NOMO-1 treated with dmso at 0.1 percent for 144 hours (cell line): Measurements from ENCODE around the gene WDR41.
"Not testable (repeated sequence)": the region's sequence is repeated elsewhere in the genome, so short reads cannot be mapped to it uniquely, and the experiment has no call there.

ENCODE experiments used
- DNase-seq: peaks from one replicate; lab custom pipeline; 2025; ENCODE audit not compliant: unreplicated experiment; lab: John Stamatoyannopoulos, UW

Gene WDR41, protein sequence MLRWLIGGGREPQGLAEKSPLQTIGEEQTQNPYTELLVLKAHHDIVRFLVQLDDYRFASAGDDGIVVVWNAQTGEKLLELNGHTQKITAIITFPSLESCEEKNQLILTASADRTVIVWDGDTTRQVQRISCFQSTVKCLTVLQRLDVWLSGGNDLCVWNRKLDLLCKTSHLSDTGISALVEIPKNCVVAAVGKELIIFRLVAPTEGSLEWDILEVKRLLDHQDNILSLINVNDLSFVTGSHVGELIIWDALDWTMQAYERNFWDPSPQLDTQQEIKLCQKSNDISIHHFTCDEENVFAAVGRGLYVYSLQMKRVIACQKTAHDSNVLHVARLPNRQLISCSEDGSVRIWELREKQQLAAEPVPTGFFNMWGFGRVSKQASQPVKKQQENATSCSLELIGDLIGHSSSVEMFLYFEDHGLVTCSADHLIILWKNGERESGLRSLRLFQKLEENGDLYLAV

DNA sequence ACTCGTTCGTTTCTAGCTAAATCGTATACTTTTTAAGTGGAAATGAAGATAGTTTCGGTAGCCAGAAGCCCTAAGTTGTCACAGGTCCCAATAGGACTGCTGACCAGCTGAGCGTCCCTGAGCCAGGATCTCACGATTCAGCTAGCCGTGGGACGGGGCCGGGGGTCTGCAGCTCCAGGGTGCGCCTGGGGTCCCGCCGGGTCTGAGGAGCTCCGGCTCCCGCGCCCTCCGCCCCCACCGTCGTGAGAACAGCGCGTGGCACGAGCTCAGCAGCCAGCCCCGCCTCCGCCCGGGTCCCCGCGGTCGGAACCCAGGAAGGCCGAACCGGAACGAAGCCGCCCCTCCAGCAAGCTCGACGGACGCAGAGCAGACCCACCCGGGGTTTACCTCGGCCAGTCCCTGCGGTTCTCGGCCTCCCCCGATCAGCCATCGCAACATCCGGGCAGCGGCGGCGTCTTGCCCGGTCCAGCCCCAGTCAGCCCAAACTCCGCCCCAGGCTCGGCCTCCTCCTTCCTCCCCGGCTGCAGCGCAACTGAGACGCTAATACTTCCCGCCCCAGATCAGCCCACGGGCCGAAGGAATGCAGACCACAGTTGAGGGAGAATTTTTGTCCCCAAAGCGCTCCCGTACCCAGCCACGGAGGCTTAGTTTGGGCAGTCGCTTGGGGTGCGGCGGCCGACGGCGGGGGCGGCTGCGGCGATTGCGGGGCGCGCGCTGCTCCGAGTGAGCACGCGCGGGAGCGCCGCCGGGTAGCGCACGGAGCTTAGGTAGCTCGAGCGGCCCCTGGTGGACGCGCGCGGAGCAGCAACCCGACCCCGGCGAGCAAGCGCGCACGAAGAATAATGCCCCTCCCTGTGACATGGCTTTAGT lies at the start of gene WDR41:
Gene WDR41 (minus strand): TSS at position 534 of the 870 bp plus-strand sequence. CDS start 96 bp downstream, at position 438.
- peak; percentile 93 for DNase-seq

DNA sequence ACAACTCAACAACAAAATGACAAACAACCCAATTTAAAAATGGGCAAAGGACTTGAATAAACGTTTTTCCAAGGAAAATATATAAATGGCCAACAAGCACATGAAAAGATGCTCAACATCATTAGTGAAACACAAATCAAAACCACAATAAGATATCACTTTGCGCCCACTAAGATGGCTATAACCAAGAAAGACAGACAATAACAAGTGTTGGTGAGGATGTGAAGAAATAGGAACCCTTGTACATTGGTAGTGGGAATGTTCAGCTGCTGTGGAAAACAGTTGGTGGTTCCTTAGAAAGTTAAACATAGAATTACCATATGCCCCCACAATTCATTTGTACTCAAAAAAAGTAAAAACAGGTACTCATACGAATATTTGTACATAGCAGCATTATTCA lies 39.2 kb upstream of the WDR41 start:
- no peak for DNase-seq

DNA sequence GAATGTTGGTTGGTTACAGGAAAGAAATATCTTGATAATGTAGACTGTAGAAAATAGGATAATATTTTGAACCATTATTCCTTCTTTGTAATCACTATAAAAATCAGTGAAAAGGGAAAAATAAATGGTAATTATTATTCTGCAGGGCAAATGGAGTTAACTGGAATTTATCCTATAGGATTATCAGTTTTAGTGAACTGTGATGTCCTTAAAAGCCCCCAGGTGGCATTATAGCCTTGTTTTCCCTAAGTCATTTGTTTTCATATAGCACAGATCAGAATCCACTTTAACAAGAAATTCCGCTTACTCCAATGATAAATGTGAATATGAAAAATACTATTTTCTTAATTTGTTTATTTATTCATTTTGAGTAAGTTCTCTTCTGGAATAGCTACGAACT lies 26.2 kb upstream of the WDR41 start:
- no peak for DNase-seq

DNA sequence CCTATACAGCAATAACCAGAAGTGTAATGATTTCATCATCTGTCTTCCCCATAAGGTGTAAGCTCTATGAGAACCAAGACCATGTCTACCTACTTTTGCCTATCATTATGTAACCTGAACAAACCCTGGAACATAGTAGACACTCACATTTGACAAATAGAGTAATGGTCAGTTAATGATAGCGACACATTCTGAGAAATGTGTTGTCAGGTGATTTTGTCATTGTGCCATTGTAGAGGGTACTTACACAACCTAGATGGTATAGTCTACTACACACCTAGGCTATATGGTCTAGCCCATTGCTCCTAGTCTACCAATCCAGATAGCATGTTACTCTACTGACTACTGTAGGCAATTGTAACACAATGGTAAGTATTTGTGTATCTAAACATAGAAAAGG lies 22.3 kb upstream of the WDR41 start:
- DNase-seq = no peak

DNA sequence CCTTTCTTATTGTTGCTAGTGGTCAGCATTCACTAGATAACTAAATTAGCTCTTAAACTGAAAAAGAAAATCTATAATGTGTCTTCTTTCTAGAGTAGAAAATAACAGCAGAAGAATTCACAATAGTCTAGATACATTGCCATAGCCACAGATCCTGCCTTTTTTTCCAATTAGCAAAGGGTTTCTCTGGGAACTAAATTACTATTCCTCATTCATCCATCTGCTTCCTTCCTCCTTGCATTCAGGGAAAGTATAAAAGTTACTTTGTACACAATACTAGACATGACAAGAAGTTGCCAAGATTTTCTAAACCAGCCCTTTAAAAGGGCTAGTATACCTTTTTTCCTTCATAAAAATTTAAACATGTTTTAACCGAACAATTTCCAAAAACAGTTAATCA lies 21.2 kb upstream of the WDR41 start:
- DNase-seq = no peak

DNA sequence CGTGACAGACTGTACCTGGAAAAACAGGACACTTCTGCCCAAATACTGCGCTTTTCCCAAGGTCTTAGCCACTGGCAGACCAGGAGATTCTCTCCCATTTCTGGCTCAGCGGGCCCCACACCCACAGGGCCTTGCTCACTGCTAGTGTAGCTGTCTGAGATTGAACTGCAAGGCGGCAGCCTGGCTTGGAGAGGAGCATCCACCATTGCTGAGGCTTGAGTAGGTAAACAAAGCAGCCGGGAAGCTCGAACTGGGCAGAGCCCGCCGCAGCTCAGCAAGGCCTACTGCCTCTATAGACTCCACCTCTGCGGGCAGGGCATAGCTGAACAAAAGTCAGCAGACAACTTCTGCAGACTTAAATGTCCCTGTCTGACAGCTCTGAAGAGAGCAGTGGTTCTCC lies 9.0 kb upstream of the WDR41 start:
- not testable (repeated sequence) for DNase-seq

DNA sequence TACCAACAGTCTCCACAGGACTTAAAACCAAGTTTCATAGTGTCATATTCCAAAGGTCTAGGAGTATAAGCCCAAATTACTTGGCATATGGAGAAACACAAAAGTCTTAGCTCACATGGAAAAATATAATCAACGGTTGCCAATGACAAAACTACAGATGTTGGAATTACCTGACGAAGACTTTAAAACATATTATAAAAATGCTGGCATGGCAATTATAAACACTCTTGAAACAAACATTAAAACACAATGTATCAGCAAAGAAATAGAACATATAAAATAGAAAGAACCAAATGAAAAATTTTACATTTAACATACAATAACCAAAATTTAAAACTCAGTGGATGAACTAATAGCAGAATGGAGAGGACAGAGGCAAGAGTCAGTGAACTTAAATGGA lies 7.9 kb upstream of the WDR41 start:
- no peak for DNase-seq

DNA sequence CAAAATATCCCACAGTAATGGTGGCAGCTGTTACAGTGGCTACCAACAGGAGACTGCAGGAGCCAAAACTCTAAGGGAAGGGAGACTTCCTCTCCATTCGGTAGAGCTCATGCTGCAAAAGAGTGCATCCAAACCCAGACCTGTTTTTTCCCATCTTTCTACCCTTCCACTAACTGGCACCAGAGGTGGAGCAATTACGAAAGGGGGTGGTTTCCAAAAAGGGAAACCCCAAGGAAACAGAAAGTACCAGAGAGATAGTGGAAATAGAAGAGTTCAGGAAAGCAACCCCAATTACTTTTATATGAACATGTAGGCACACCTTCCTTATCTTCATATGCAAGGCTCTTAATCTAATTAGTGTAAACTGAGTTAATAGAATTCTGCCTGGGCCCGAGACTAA lies 7.3 kb upstream of the WDR41 start:
- no peak for DNase-seq

DNA sequence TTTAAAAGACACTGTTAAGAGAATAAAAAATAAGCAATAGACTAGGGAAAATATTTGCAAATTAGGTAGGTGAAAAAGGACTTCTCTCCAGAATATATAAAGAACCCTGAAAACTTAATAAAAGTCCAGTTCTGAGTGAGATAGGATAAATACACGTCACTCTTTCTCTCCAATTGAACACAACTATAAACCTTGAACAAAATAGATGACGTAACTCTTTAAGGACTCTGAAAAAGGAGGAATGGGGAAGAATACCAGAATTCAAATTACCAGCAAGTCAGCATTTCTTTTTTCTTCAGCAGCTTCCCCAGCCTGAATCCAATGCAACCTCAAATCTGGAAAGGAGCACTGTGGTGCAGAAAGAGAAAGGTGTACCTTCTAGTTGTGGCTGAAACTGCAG lies 6.8 kb upstream of the WDR41 start:
- no peak for DNase-seq

DNA sequence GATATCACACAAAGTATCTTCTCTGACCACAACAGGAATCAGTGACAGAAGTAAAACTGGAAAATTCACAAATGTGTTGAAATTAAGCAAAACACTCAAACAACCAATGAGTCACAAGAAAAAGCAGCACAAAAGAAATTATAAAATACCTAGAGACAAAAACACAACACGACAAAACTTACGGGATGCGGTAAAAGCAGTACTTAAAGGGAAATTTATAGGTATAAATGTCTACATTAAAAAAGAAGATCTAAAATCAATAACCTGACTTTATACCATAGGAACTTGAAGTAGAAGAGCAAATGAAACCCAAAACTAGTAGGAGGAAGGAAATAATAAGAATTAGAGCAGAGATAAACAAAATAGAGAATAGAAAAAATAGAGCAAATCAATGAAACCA lies 2.8 kb upstream of the WDR41 start:
- DNase-seq = no peak

DNA sequence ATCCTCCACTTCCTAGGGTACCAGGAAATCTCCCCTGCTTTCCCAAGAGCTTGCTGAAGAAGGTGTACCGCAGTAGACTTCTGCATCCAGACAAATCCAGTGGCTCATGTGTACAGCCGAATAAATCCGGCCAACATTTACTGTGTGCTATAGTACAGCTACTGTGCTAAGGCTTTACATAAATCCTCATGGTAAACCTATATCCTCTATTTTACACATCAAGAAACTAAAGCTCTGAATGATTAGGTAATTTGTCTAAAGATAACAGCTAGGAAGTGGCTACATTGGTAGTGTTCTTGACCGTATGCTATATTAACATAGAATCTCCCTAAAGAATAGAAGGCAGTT lies 511 bp upstream of the WDR41 start:
- DNase-seq = no peak

DNA sequence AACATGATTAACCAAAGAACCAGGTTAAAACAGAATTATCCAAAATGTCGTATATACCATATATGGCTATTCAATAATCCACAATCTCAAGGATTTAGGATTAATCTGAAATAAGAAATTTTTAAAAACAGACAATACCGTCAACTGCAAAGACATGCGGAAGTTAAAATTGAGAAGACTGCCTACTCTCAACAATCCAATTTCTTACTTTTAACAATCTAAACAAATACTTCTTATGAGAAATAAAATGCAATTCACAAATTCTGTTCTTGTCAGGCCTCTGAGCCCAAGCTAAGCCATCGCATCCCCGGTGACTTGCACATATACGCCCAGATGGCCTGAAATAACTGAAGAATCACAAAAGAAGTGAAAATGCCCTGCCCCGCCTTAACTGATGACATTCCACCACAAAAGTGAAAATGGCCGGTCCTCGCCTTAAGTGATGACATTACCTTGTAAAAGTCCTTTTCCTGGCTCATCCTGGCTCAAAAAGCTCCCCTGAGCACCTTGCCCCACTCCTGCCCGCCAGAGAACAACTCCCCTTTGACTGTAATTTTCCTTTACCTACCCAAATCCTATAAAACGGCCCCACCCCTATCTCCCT lies 1.3 kb downstream of the WDR41 start:
- DNase-seq = not testable (repeated sequence)

DNA sequence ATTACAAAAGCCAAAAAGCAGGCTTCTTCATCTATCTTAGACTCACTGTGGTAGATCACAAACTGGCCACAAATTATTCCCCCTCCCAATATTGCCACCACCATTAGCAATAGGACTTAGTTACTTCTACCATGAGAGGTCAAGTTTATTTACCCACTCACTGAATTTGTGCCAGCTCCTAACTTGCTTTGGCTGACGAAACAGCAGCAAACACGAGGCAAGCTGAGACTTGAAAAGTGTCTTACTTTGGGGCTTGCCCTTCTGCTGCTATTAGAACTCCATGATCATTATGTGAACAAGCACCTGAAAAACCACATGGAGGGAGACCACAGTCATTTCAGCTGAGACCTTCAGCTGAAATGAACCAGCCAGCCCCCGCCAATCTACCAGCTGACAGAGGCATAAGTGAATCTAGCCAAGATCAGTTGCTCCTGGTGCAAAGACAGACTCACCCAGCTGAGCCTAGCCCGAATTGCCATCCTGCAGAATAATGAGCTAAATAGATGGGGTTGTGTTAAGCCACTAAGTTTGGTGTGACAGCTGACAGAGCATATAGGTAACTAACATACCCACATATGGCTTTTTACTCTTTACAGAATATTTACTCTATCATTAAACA lies 5.7 kb downstream of the WDR41 start:
- no peak for DNase-seq

DNA sequence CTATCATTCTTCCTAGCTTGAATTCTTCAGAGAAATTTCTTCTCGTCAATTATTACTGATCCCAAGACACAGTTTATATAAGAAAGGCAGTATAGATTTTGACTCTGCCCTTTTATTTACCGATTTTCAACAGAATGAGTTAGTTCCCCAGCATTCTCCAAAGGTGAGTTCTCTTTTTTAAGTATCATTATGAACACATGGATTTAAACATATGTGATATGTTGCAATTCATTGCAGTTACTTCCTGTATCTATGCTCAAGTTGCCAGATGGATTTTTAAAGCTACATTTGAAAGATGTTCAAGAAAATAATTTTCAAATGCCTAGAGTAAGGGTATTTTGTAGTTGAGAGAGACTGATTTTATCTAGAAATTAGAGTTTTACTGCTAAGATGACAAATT lies 8.4 kb downstream of the WDR41 start:
- peak; percentile 49 for DNase-seq

DNA sequence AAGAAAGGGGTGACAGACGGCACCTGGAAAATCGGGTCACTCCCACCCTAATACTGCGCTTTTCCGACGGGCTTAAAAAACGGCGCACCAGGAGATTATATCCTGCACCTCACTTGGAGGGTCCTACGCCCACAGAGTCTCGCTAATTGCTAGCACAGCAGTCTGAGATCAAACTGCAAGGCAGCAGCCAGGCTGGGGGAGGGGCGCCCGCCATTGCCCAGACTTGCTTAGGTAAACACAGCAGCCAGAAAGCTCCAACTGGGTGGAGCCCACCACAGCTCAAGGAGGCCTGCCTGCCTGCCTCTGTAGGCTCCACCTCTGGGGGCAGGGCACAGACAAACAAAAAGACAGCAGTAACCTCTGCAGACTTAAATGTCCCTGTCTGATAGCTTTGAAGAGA lies 17.1 kb downstream of the WDR41 start:
- DNase-seq = not testable (repeated sequence)

DNA sequence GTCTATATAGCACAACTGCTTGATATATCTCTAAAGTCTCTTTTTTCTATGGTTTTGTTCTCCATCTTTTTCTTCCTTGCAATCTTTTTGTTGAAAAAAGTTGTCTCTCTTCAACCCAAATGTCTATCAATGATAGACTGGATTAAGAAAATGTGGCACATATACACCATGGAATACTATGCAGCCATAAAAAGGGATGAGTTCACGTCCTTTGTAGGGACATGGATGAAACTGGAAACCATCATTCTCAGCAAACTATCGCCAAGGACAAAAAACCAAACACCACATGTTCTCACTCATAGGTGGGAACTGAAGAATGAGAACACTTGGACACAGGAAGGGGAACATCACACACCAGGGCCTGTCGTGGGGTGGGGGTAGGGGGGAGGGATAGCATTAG lies 23.2 kb downstream of the WDR41 start:
- not testable (repeated sequence) for DNase-seq

DNA sequence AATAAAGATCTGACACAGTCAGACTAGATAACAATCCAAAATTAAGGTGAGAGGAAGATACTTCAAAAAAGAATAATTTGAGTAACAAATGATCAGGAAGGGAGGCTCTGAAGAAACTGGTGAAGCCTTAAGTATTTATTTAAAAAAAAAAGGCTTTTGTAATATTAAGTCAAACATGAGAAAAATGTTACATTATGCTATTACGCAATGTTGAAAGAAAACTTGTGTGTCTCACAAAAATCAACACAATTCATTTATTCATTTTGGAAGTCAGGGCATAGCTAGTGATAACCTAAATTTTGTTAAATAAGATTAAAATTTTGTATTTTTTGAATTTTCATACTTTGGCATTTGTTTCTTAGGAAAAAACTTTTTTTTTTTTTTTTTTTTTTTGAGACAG lies 28.2 kb downstream of the WDR41 start:
- no peak for DNase-seq

DNA sequence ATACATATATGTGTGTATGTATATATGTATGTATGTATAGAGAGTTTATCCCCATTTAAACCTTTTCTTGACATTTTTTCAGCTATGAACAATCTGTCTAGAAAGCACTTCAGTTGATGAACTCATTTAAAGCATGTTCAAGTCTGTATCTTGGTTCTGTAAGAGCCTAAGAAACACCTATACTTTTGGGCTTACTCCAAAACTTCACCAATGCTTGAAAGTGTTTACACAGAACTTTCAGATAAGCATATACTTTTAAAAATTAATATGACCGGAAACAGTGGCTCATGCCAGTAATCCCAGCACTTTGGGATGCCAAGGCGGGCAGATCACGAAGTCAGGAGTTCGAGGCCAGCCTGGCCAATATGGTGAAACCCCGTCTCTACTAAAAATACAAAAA lies 30.8 kb downstream of the WDR41 start:
- DNase-seq = no peak

DNA sequence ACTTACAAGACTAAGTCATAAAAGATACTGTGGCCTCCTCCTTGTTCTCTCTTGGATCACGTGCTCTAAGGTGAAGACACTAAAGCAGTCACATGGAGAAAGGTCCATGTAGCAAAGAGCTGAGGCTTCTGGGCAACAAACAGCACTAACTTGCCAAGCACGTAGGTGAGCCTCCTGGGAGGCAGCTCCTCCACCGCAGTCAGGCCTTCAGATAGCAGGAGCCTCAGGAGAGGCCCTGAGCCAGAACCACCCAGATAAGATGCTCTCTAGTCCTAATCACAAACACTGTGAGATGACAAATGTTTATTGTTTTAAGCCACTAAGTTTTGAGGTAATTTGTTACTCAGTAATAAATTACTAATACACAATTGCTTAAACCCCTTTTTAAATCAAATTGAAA lies 38.0 kb downstream of the WDR41 start:
- DNase-seq = no peak

DNA sequence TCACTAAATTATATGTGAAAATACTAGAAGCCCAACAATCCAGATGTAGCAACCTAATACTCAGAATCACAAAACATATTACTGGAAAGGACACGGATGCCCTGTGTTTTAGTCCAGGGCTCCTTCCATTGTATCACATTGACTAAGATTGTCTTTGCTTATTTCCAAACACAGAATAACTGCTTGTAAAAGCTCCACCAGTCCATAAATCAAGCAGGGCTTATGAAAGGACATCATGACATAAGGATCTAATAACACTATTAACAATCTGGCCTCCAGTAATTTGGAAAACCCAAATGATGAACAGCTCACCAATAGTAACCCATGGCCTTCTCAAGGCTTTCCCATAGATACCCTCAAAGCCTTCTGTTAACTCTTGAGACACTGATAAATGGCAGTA lies 39.8 kb downstream of the WDR41 start:
- DNase-seq = no peak

DNA sequence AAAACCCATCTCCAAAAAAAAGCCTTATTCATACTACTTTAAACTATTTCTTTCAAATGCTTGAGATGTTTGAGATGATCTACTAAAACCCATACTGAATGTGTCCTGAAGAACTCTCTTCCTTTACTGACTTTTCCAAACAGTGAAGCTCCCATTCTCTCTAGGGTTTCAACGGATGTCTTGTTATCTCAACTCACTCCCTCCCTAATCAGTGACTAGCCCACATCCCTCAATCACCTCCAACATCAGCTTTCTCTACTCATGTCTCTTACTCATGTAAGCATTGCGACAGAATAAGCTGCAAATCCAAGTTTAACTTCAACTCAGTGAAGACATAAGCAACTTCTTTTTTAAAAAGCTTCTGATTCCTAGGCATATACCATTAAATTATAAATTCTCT lies 42.1 kb downstream of the WDR41 start:
- no peak for DNase-seq
